K562 (cell line): ENCODE measurements around the gene ZNF740. TPM values are rescaled to one million over a fixed set of nuclear protein-coding genes. Genes with fewer than 3 reads are reported as not detected.

Experiments
- DDX20 ChIP-seq: fragments of 450-650 bp; IDR thresholded peaks from 2 replicates; pipeline ENCODE4 v1.6.1; 2016; ENCODE audit warnings: missing genetic modification characterization, low read depth, mild to moderate bottlenecking, missing compliant biosample characterization, moderate library complexity
- E2F1 ChIP-seq: sonication (generic); formaldehyde crosslinking; IDR thresholded peaks from 2 replicates; pipeline ENCODE4 v1.8.1; 2023; ENCODE audit warnings: mild to moderate bottlenecking, missing genetic modification reagents, moderate library complexity
- FIP1L1 ChIP-seq: fragments of 200-400 bp; formaldehyde crosslinking; IDR thresholded peaks from 2 replicates; pipeline ENCODE4 v1.6.1; 2018; ENCODE audit warnings: mild to moderate bottlenecking, low read depth, low read length; ENCODE audit not compliant: poor library complexity, severe bottlenecking
- HIVEP1 ChIP-seq: fragments of 250-450 bp; sonication (Bioruptor Pico); IDR thresholded peaks from 2 replicates; pipeline ENCODE4 v1.4.0; 2020; ENCODE audit warnings: mild to moderate bottlenecking
- HNRNPH1 ChIP-seq: fragments of 200-400 bp; formaldehyde crosslinking; optimal IDR thresholded peaks from 2 replicates; pipeline ENCODE3; 2017; ENCODE audit warnings: low read depth, mild to moderate bottlenecking, low read length, moderate library complexity
- HNRNPK ChIP-seq: fragments of 200-400 bp; formaldehyde crosslinking; IDR thresholded peaks from one replicate; pipeline ENCODE4 v1.6.1; 2018; ENCODE audit warnings: mild to moderate bottlenecking, low read depth, low read length; ENCODE audit not compliant: poor library complexity, severe bottlenecking
- LEF1 ChIP-seq: fragments of 450-650 bp; IDR thresholded peaks from 2 replicates; pipeline ENCODE4 v1.6.1; 2016; ENCODE audit warnings: mild to moderate bottlenecking
- MECOM ChIP-seq: fragments of 250-450 bp; sonication (Bioruptor Pico); IDR thresholded peaks from 2 replicates; pipeline ENCODE4 v1.8.0; 2022; ENCODE audit warnings: inconsistent platforms
- NFIX ChIP-seq: fragments of 250-450 bp; sonication (Bioruptor Pico); IDR thresholded peaks from 2 replicates; pipeline ENCODE4 v1.4.0; 2020; ENCODE audit warnings: low read depth, mild to moderate bottlenecking, moderate library complexity
- PTRF ChIP-seq: fragments of 450-650 bp; IDR thresholded peaks from 2 replicates; pipeline ENCODE4 v1.6.1; 2016; ENCODE audit warnings: mild to moderate bottlenecking, missing genetic modification characterization, missing compliant biosample characterization
- RBM15 ChIP-seq: fragments of 200-400 bp; formaldehyde crosslinking; IDR thresholded peaks from 2 replicates; pipeline ENCODE4 v1.6.1; 2018; ENCODE audit warnings: mild to moderate bottlenecking, low read length, moderate library complexity; ENCODE audit not compliant: insufficient read depth
- RBM22 ChIP-seq: fragments of 200-400 bp; formaldehyde crosslinking; IDR thresholded peaks from 2 replicates; pipeline ENCODE4 v1.6.1; 2018; ENCODE audit warnings: low read length, low read depth; ENCODE audit not compliant: poor library complexity, severe bottlenecking
- TAF1 ChIP-seq: IDR thresholded peaks from 2 replicates; pipeline ENCODE4 v1.6.1; 2011; ENCODE audit warnings: mild to moderate bottlenecking, low read length, moderate library complexity; ENCODE audit not compliant: insufficient read depth, control insufficient read depth, severe bottlenecking; ENCODE audit errors: extremely low read depth
- TBP ChIP-seq: optimal IDR thresholded peaks from 2 replicates; pipeline ENCODE3; 2011; ENCODE audit warnings: low read depth, low read length, improper control_type of control experiment
- TCF7L2 ChIP-seq: fragments of 150-350 bp; IDR thresholded peaks from 2 replicates; pipeline ENCODE4 v1.6.1; 2016; ENCODE audit warnings: low read depth, mild to moderate bottlenecking, low read length, moderate library complexity
- TFAP4 ChIP-seq: sonication (generic); formaldehyde crosslinking; IDR thresholded peaks from 2 replicates; pipeline ENCODE4 v1.8.0; 2022; ENCODE audit warnings: missing genetic modification reagents, mild to moderate bottlenecking, moderate library complexity, borderline replicate concordance
- THRA ChIP-seq: fragments of 450-650 bp; IDR thresholded peaks from 2 replicates; pipeline ENCODE4 v1.6.1; 2017; ENCODE audit warnings: mild to moderate bottlenecking, moderate library complexity
- TRIM28 ChIP-seq: fragments of 450-650 bp; IDR thresholded peaks from 2 replicates; pipeline ENCODE4 v1.6.1; 2017
- USF2 ChIP-seq: sonication (generic); formaldehyde crosslinking; IDR thresholded peaks from 2 replicates; pipeline ENCODE4 v1.5.0; 2020; ENCODE audit warnings: missing genetic modification reagents
- XRCC3 ChIP-seq: fragments of 450-650 bp; IDR thresholded peaks from 2 replicates; pipeline ENCODE4 v1.6.1; 2017; ENCODE audit warnings: mild to moderate bottlenecking, moderate library complexity
- ZBTB1 ChIP-seq: sonication (generic); formaldehyde crosslinking; IDR thresholded peaks from 2 replicates; pipeline ENCODE4 v1.8.1; 2023; ENCODE audit warnings: missing genetic modification reagents, low read depth, mild to moderate bottlenecking, borderline replicate concordance
- ZNF165 ChIP-seq: fragments of 250-450 bp; sonication (Bioruptor Pico); IDR thresholded peaks from 2 replicates; pipeline ENCODE4 v1.4.0; 2020; ENCODE audit warnings: borderline replicate concordance
- ZNF212 ChIP-seq: fragments of 450-650 bp; formaldehyde crosslinking; IDR thresholded peaks from 2 replicates; pipeline ENCODE4 v1.4.0; 2020; ENCODE audit warnings: mild to moderate bottlenecking
- ZNF507 ChIP-seq: conservative IDR thresholded peaks from 2 replicates; pipeline ENCODE4 v1.6.1; 2017; ENCODE audit warnings: missing genetic modification characterization, missing compliant biosample characterization
- ZNF584 ChIP-seq: fragments of 200-800 bp; sonication (Bioruptor generic); IDR thresholded peaks from 2 replicates; pipeline ENCODE4 v1.6.1; 2016; ENCODE audit warnings: low read depth, mild to moderate bottlenecking, missing genetic modification characterization, missing compliant biosample characterization
- ZNF668 ChIP-seq: fragments of 250-450 bp; sonication (Bioruptor Pico); IDR thresholded peaks from 2 replicates; pipeline ENCODE4 v1.8.0; 2022; ENCODE audit warnings: mild to moderate bottlenecking, inconsistent platforms
- ZNF696 ChIP-seq: fragments of 250-450 bp; sonication (Bioruptor Pico); conservative IDR thresholded peaks from 2 replicates; pipeline ENCODE4 v1.4.0; 2020; ENCODE audit warnings: mild to moderate bottlenecking, moderate library complexity
- polyA plus RNA-seq, 8 experiments: library from polyadenylated mRNA; depleted of rRNA in 4 of 8; stranded (reverse) in 5 of 8; unstranded in 3 of 8; fragments of >200 nt; fragmentation: Nextera tagmentation in 2 of 8; fragmentation: Illumina TruSeq in 1 of 8; extraction: Ambion mirVana in 2 of 8; extraction: Trizol in 1 of 8; gene quantifications; 2 replicates each; pipeline versions ENCODE4 v1.2.1 to v1.2.3, GENCODE V29; 2011 to 2014; ENCODE audit warnings: inconsistent platforms in 1 of 8, missing spikeins in 1 of 8
- total RNA-seq, 7 experiments: library from RNA; depleted of rRNA in 6 of 7; stranded (reverse); fragments of >200 nt in 6 of 7; fragmentation: Illumina TruSeq in 2 of 7; extraction: Trizol in 2 of 7; gene quantifications; 2 replicates each; pipeline versions ENCODE4 v1.2.1 to v1.2.3, GENCODE V29; 2011 to 2021; ENCODE audit warnings: low replicate concordance in 1 of 7

The ZNF740 gene
- total and polyA plus RNA-seq, 9 of the 15 experiments (the other 6 are each of a cell fraction or from before 2014, with no cell fraction given): 0.57 to 46.4 (median 18.6) TPM

- TF ChIP-seq XRCC3 (no peak), HNRNPK (no peak), E2F1 (CRISPR knock-in tag) (no peak), TRIM28 (no peak), TCF7L2 (no peak), DDX20 (tag) (no peak), MECOM (CRISPR knock-in tag) (no peak), ZNF584 (CRISPR knock-in tag) (no peak), HNRNPH1 (no peak), RBM15 (no peak), ZBTB1 (CRISPR knock-in tag) (no peak), NFIX (peak; percentile 90), RBM22 (no peak), ZNF165 (CRISPR knock-in tag) (0 out of 2 replicates have a peak, but pooled peaks have one; percentile 44), ZNF668 (CRISPR knock-in tag) (peak; percentile 69; the same call in 1 of the 2 replicates), HIVEP1 (peak; percentile 79; the same call in 1 of the 2 replicates), FIP1L1 (no peak), LEF1 (no peak), THRA (no peak), ZNF696 (CRISPR knock-in tag) (no peak), TBP (no peak), USF2 (CRISPR knock-in tag) (no peak), ZNF507 (no peak), TAF1 (no peak), PTRF (tag) (peak; percentile 71; the same call in 1 of the 2 replicates), ZNF212 (CRISPR knock-in tag) (no peak), TFAP4 (CRISPR knock-in tag) (no peak)
These were observed 32.9 kb upstream of the ZNF740 start (continued) for GRCh38 chr12:53147653-53148052.
